H1 (cell line): ENCODE measurements around the gene ABCG1. TPM values are rescaled to one million over a fixed set of nuclear protein-coding genes. Genes with fewer than 3 reads are reported as not detected.

Experiments
- CTCF ChIA-PET: fragments of 300-600 bp; sonication (Branson Sonifier 250); formaldehyde crosslinking; loops from one replicate; lab custom pipeline; 2021; ENCODE audit not compliant: partially characterized antibody; lab: Charles Lee
- POLR2A ChIA-PET: fragments of 300-600 bp; sonication (Branson Sonifier 250); formaldehyde crosslinking; loops from one replicate; lab custom pipeline; 2021; ENCODE audit warnings: inconsistent platforms; ENCODE audit not compliant: partially characterized antibody; lab: Charles Lee
- DNase-seq, 2 experiments: peaks; one replicate each; pipeline versions ENCODE4 v3.0.0 to v3.0.0-alpha.2; 2010 to 2022; ENCODE audit warnings: low spot score in 2 of 2, low read depth in 1 of 2, mixed read lengths in 1 of 2
- FAIRE-seq: peaks from 2 replicates; lab custom pipeline; 2011; peaks lifted over from hg19 to GRCh38; lab: Jason Lieb, UNC
- H2AFZ ChIP-seq: 2 replicates; pipeline ENCODE4 v1.8.1; 2012; ENCODE audit warnings: low read length, inconsistent platforms
- H2AK5ac ChIP-seq: 2 replicates; pipeline ENCODE4 v1.6.1; 2013; ENCODE audit warnings: low read depth, low read length
- H2BK120ac ChIP-seq: replicated peaks from 2 replicates; pipeline ENCODE3; 2013; ENCODE audit warnings: low read depth, low read length, inconsistent platforms
- H2BK12ac ChIP-seq: 2 replicates; pipeline ENCODE4 v1.6.1; 2013; ENCODE audit warnings: low read depth, low read length
- H2BK15ac ChIP-seq: 2 replicates; pipeline ENCODE4 v1.6.1; 2013; ENCODE audit warnings: low read length
- H2BK20ac ChIP-seq: 2 replicates; pipeline ENCODE4 v1.6.1; 2013; ENCODE audit warnings: low read length
- H2BK5ac ChIP-seq: 2 replicates; pipeline ENCODE4 v1.6.1; 2013; ENCODE audit warnings: low read depth, low read length
- H3K14ac ChIP-seq: 2 replicates; pipeline ENCODE4 v1.6.1; 2013; ENCODE audit warnings: inconsistent platforms; ENCODE audit not compliant: insufficient read length
- H3K18ac ChIP-seq: 2 replicates; pipeline ENCODE4 v1.6.1; 2013; ENCODE audit warnings: low read length; ENCODE audit errors: extremely low read depth
- H3K23ac ChIP-seq: 2 replicates; pipeline ENCODE4 v1.6.1; 2013; ENCODE audit warnings: inconsistent platforms; ENCODE audit not compliant: insufficient read length
- H3K23me2 ChIP-seq: 2 replicates; pipeline ENCODE4 v1.6.1; 2013; ENCODE audit warnings: low read depth, low read length
- H3K27ac ChIP-seq: 2 replicates; pipeline ENCODE4 v1.6.1; 2011; ENCODE audit warnings: low read depth, low read length, inconsistent platforms
- H3K27me3 ChIP-seq, 4 experiments: replicated peaks in 1 of 4; 1 replicate in 1 of 4; 2 replicates in 3 of 4; pipeline versions ENCODE4 v1.6.1 to v1.8.1; 2011 to 2013; ENCODE audit warnings: low read length in 3 of 4, mild to moderate bottlenecking in 3 of 4, inconsistent platforms in 2 of 4, mixed read lengths in 2 of 4, moderate library complexity in 1 of 4; ENCODE audit not compliant: control insufficient read depth in 3 of 4, insufficient read depth in 3 of 4; ENCODE audit errors: extremely low read depth in 1 of 4
- H3K36me3 ChIP-seq, 4 experiments: 2 replicates each; pipeline versions ENCODE4 v1.6.1 to v1.8.1; 2011 to 2013; ENCODE audit warnings: mild to moderate bottlenecking in 4 of 4, low read length in 3 of 4, moderate library complexity in 2 of 4, control low read depth in 1 of 4, inconsistent platforms in 1 of 4; ENCODE audit not compliant: insufficient read depth in 4 of 4, control insufficient read depth in 2 of 4
- H3K4ac ChIP-seq: replicated peaks from 2 replicates; pipeline ENCODE3; 2013; ENCODE audit warnings: low read length, low read depth, mixed read lengths, inconsistent platforms; ENCODE audit not compliant: insufficient read length
- H3K4me1 ChIP-seq, 4 experiments: replicated peaks in 1 of 4; 1 replicate in 1 of 4; 2 replicates in 3 of 4; pipeline versions ENCODE4 v1.6.1 to v1.8.1; 2011 to 2013; ENCODE audit warnings: low read length in 3 of 4, inconsistent platforms in 2 of 4, mixed read lengths in 1 of 4; ENCODE audit not compliant: insufficient read depth in 4 of 4, control insufficient read depth in 3 of 4
- H3K4me2 ChIP-seq, 2 experiments: 2 replicates each; pipeline versions ENCODE4 v1.6.1 to v1.8.1; 2011 to 2013; ENCODE audit warnings: low read depth in 2 of 2, low read length in 2 of 2, control low read depth in 1 of 2, inconsistent platforms in 1 of 2, mild to moderate bottlenecking in 1 of 2; ENCODE audit not compliant: insufficient read depth in 1 of 2
- H3K4me3 ChIP-seq, 4 experiments: fragments of 200-600, 300-600 bp in 1 of 4; sonication (generic), shearing (Covaris generic), sonication (Bioruptor Twin) in 1 of 4; 2 replicates each; pipeline versions ENCODE4 v1.5.1 to v1.8.1; 2011 to 2016; ENCODE audit warnings: low read length in 4 of 4, low read depth in 3 of 4, control low read depth in 2 of 4, inconsistent platforms in 2 of 4, mild to moderate bottlenecking in 2 of 4, mixed read lengths in 1 of 4, moderate library complexity in 1 of 4; ENCODE audit not compliant: insufficient read depth in 2 of 4; ENCODE audit errors: extremely low read depth in 1 of 4
- H3K56ac ChIP-seq: replicated peaks from 2 replicates; pipeline ENCODE3; 2013; ENCODE audit warnings: low read depth, mild to moderate bottlenecking, mixed read lengths, low read length, inconsistent platforms; ENCODE audit not compliant: insufficient read length
- H3K79me1 ChIP-seq: 2 replicates; pipeline ENCODE4 v1.6.1; 2013; ENCODE audit warnings: low read depth, low read length, control low read depth
- H3K79me2 ChIP-seq, 2 experiments: 2 replicates each; pipeline versions ENCODE4 v1.6.1 to v1.8.1; 2012 to 2013; ENCODE audit warnings: low read length in 2 of 2, mild to moderate bottlenecking in 2 of 2, inconsistent platforms in 1 of 2; ENCODE audit not compliant: insufficient read depth in 2 of 2, control insufficient read depth in 1 of 2
- H3K9ac ChIP-seq, 4 experiments: replicated peaks in 1 of 4; 1 replicate in 1 of 4; 2 replicates in 3 of 4; pipeline versions ENCODE4 v1.6.1 to v1.8.1; 2011 to 2013; ENCODE audit warnings: low read depth in 3 of 4, low read length in 3 of 4, control low read depth in 2 of 4, mild to moderate bottlenecking in 2 of 4, moderate library complexity in 2 of 4, inconsistent platforms in 1 of 4; ENCODE audit errors: extremely low read depth in 1 of 4
- H3K9me3 ChIP-seq, 2 experiments: 2 replicates each; pipeline versions ENCODE4 v1.6.1 to v1.8.1; 2012 to 2013; ENCODE audit warnings: mild to moderate bottlenecking in 2 of 2, moderate library complexity in 2 of 2, control low read depth in 1 of 2, inconsistent platforms in 1 of 2, low read depth in 1 of 2, low read length in 1 of 2, mixed read lengths in 1 of 2; ENCODE audit not compliant: insufficient read depth in 2 of 2
- H4K20me1 ChIP-seq, 2 experiments: replicated peaks in 1 of 2; 2 replicates each; pipeline versions ENCODE3 to v1.8.1; 2011 to 2013; ENCODE audit warnings: inconsistent platforms in 2 of 2, low read length in 2 of 2, mild to moderate bottlenecking in 1 of 2; ENCODE audit not compliant: insufficient read depth in 2 of 2, control insufficient read depth in 1 of 2
- H4K5ac ChIP-seq: 2 replicates; pipeline ENCODE4 v1.6.1; 2013; ENCODE audit warnings: low read length, low read depth, mixed read lengths, inconsistent platforms; ENCODE audit not compliant: insufficient read length
- H4K8ac ChIP-seq: 2 replicates; pipeline ENCODE4 v1.8.0; 2013; ENCODE audit warnings: mild to moderate bottlenecking, moderate library complexity, low read length, inconsistent platforms; ENCODE audit not compliant: insufficient read depth; ENCODE audit errors: extremely low read depth
- H4K91ac ChIP-seq: replicated peaks from 2 replicates; pipeline ENCODE3; 2013; ENCODE audit warnings: low read length, mixed read lengths, inconsistent platforms; ENCODE audit not compliant: insufficient read length
- ASH2L ChIP-seq: fragments of 200-600, 300-600 bp; sonication (generic); IDR thresholded peaks from one replicate; pipeline ENCODE4 v1.7.1; 2017; ENCODE audit warnings: low read length
- BACH1 ChIP-seq: IDR thresholded peaks from 2 replicates; pipeline ENCODE4 v1.6.1; 2012; ENCODE audit warnings: low read length, improper control_type of control experiment
- CBX5 ChIP-seq: fragments of 300-800, 300-1000 bp; sonication (generic); IDR thresholded peaks from 2 replicates; pipeline ENCODE4 v1.7.1; 2016; ENCODE audit warnings: antibody characterized with exemption, low read length, low read depth
- CREB1 ChIP-seq: IDR thresholded peaks from 2 replicates; pipeline ENCODE4 v1.6.1; 2012; ENCODE audit warnings: inconsistent platforms
- CTBP2 ChIP-seq: IDR thresholded peaks from 2 replicates; pipeline ENCODE4 v1.7.0; 2011; ENCODE audit warnings: borderline replicate concordance, mild to moderate bottlenecking, moderate library complexity, mixed read lengths, low read length; ENCODE audit not compliant: insufficient read depth, insufficient read length
- FOSL1 ChIP-seq: IDR thresholded peaks from 2 replicates; pipeline ENCODE4 v1.6.1; 2011; ENCODE audit warnings: mild to moderate bottlenecking, low read depth, low read length, moderate library complexity; ENCODE audit not compliant: insufficient read depth
- KDM4A ChIP-seq: IDR thresholded peaks from one replicate; pipeline ENCODE4 v1.7.1; 2012; ENCODE audit warnings: low read depth, mild to moderate bottlenecking, moderate library complexity, low read length, inconsistent platforms; ENCODE audit not compliant: severe bottlenecking
- SAP30 ChIP-seq: fragments of 300-600 bp; sonication (generic); IDR thresholded peaks from 2 replicates; pipeline ENCODE4 v1.7.1; 2012; ENCODE audit warnings: low read length, moderate library complexity, mild to moderate bottlenecking, inconsistent platforms; ENCODE audit not compliant: insufficient read depth, insufficient replicate concordance
- SP1 ChIP-seq: IDR thresholded peaks from 2 replicates; pipeline ENCODE4 v1.6.1; 2011; ENCODE audit warnings: low read depth, low read length
- SP2 ChIP-seq: IDR thresholded peaks from 2 replicates; pipeline ENCODE4 v1.6.1; 2012; ENCODE audit warnings: mild to moderate bottlenecking, low read length, inconsistent platforms
- YY1 ChIP-seq: IDR thresholded peaks from 2 replicates; pipeline ENCODE4 v1.6.1; 2011; ENCODE audit warnings: low read depth, mild to moderate bottlenecking, low read length
- WGBS, 2 experiments: shearing (Covaris generic) in 1 of 2; methylation state at CpG; one replicate each; pipeline versions ENCODE4 v1.1.6 to v1.1.7; 2013 to 2015; ENCODE audit warnings: low lambda C conversion rate in 2 of 2, mixed read lengths in 2 of 2, inconsistent platforms in 1 of 2, low coverage in 1 of 2, missing lambda C conversion rate in 1 of 2; ENCODE audit not compliant: insufficient replicate concordance in 2 of 2, insufficient coverage in 1 of 2, insufficient read length in 1 of 2; ENCODE audit errors: extremely low coverage in 1 of 2, missing lambda C conversion rate in 1 of 2; 5-methylcytosine and 5-hydroxymethylcytosine counted together
- polyA plus RNA-seq, 7 experiments: library from polyadenylated mRNA; depleted of rRNA in 3 of 7; stranded (reverse) in 5 of 7; unstranded in 2 of 7; fragments of >200 nt in 5 of 7; fragments of 200-250 nt in 2 of 7; gene quantifications; 1 replicate in 5 of 7; 2 replicates in 1 of 7; 4 replicates in 1 of 7; pipeline versions ENCODE4 v1.2.1 to v1.2.3, GENCODE V29; 2011 to 2013; ENCODE audit warnings: missing spikeins in 2 of 7, mixed read lengths in 2 of 7
- total RNA-seq: library from RNA; stranded (reverse); fragmentation: NEBNext Ultra II Directional; extraction: Animal tissue kit (Norgen Biotek cat#: 25700); gene quantifications from 2 replicates; pipeline ENCODE4 v1.2.1, GENCODE V29; 2021
- TF ChIP-seq, protein P1 (sequence below): IDR thresholded peaks from 2 replicates; pipeline ENCODE4 v1.6.1; 2012; ENCODE audit warnings: low read length, inconsistent platforms

The ABCG1 gene
- total and polyA plus RNA-seq, 2 of the 8 experiments (the other 6 are each of a cell fraction or from before 2014, with no cell fraction given), result 2.1 to 4.0 TPM

- Histone ChIP-seq H3K4ac (no peak overlapping the region), H3K27ac (no peak overlapping the region), H3K23me2 (peaks cover 3% of the 10 kb centered on the region; the same call in 1 of the 2 replicates), H2BK5ac (no peak overlapping the region), H4K20me1 (peaks cover 0 to 5% of the 10 kb centered on the region in 2 experiments), H3K23ac (no peak overlapping the region), H4K8ac (no peak overlapping the region), H3K4me2 (no peak overlapping the region), H3K4me3 (no peak overlapping the region), H3K14ac (no peak overlapping the region), H3K56ac (no peak overlapping the region), H2AK5ac (no peak overlapping the region), H2BK120ac (no peak overlapping the region), H2BK15ac (no peak overlapping the region), H4K5ac (no peak overlapping the region), H3K79me2 (no peaks in the 10 kb centered on the region), H2AFZ (no peak overlapping the region), H2BK12ac (no peak overlapping the region), H3K18ac (no peak overlapping the region), H3K79me1 (no peaks in the 10 kb centered on the region), H3K4me1 (no peaks in the 10 kb centered on the region), H3K36me3 (no peaks in the 10 kb centered on the region), H3K9ac (no peak overlapping the region), H2BK20ac (no peak overlapping the region), H3K27me3 (no peaks in the 10 kb centered on the region; a peak in 1 of 7 replicates), H3K9me3 (no peaks in the 10 kb centered on the region), H4K91ac (no peak overlapping the region)
- POLR2A ChIA-PET, result interaction anchor here (1.2 kb wide), 1 partner anchor 9 kb away, joined by 4 read pairs; no protein-coding TSS in a partner anchor
- DNase-seq, result no peak
- CTCF ChIA-PET, result interaction anchor here (1.3 to 3.8 kb wide), 3 partner anchors 8 to 23 kb away, joined by 4 to 16 read pairs (median 5); no protein-coding TSS in a partner anchor
- FAIRE-seq, result no peak
- 98% methylated on average over 6 of the region's 6 CpGs; no CpG with 5 or more reads in 1 of the 2 experiments for WGBS, 2 experiments
- TF ChIP-seq FOSL1 (no peak), ASH2L (no peak), CBX5 (no peak), SAP30 (no peak), SP2 (no peak), CTBP2 (no peak), KDM4A (no peak), BACH1 (no peak), SP1 (no peak), YY1 (no peak), CREB1 (no peak)
- TF ChIP-seq, protein P1, sequence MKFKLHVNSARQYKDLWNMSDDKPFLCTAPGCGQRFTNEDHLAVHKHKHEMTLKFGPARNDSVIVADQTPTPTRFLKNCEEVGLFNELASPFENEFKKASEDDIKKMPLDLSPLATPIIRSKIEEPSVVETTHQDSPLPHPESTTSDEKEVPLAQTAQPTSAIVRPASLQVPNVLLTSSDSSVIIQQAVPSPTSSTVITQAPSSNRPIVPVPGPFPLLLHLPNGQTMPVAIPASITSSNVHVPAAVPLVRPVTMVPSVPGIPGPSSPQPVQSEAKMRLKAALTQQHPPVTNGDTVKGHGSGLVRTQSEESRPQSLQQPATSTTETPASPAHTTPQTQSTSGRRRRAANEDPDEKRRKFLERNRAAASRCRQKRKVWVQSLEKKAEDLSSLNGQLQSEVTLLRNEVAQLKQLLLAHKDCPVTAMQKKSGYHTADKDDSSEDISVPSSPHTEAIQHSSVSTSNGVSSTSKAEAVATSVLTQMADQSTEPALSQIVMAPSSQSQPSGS, result no peak
Observed at GRCh38 chr21:42254083-42254482, 35.1 kb downstream of the ABCG1 start.
